Stimulated activated CD4-positive, alpha-beta T cell treated with anti-CD3 and anti-CD28 coated beads, Interleukin-2, amount 100 ng/mL, for 24 hours (primary cell): ENCODE data around the gene GMNC.
A peak's percentile ranks its signal among the peaks of the same experiment; 100 is the strongest.

Experiments used
- DNase-seq, 2 donors: peaks; one replicate each; pipeline ENCODE4 v3.0.0-alpha.2; 2020

Gene GMNC

GRCh38 chr3:190847436-190847835, 15.1 kb downstream of the GMNC start:
- no peak for DNase-seq

DNA sequence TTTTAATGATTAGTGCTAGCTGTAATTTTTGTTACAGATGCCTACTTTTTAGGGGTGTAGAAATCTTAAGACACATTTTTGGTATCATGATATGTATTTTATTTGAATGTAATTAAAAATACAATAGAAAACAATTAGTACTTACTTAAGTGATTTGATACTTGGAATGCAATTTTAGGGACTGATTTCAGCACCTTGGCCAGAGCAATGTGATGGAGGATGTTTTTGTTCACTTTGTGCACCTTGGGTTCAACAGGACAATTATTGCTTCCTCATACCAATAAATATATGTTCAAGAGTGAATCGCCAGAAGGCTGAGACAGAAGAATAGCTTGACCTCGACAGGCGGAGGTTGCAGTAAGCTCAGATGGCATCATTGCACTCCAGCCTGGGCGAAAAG, 22.3 kb downstream of the GMNC start:
- no peak for DNase-seq

DNA sequence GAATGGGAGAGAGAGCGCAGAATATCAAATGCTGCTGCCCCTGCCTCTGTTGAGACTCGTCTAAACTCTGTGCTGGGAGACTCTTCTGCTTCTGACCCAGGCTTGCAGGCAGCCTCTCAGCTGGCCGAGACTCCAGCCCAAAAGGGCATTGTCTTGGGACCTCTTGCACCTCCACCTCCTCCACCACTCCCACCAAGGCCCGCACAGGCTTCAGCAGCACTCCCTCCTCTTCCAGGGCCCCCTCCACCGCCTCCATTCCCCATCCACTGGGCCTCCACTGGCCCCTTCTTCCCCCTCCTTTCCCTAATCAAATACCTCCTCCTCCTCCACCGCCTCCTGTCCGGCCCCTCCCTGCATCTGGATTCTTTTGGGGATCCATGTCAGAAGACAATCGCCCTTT, 31.3 kb downstream of the GMNC start:
- DNase-seq, result no peak

- no peak for DNase-seq
These were observed 32.5 kb downstream of the GMNC start for GRCh38 chr3:190830031-190830430.

GRCh38 chr3:190826018-190826417, 36.5 kb downstream of the GMNC start:
- no peak for DNase-seq

DNA sequence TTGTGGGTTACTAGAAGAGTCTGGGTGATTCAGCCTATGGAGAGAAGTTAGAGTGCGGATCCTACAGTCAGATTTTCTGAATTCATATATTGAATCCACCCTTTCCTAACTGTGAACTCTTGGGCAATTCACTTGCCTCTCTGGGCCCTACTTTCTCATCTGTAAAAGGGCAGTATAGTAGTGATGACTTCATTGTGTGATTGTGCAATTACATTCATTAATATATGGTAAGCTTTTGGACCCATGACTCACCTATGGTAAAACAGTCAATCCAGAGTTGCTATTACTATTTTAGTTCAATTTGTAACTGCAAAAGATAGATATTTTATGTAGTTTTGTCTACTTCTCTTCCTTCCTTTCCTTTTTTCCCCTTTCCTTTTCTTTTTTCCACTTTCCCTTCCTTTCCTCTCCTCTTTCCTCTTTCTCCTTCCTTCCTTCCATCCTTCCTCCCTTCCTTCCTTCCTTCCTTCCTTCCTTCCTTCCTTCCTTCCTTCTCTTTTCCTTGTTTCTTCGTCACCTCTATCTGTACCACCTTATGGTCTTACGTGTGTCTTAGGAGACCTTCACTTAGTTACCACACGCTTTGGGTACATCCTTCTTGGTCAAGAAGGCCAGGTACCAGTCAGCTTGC, 37.0 kb downstream of the GMNC start:
- no peak for DNase-seq

- DNase-seq, result peak in 1 of 2 donors; percentile 2
These were observed 50.6 kb downstream of the GMNC start for GRCh38 chr3:190811775-190812480.

DNA sequence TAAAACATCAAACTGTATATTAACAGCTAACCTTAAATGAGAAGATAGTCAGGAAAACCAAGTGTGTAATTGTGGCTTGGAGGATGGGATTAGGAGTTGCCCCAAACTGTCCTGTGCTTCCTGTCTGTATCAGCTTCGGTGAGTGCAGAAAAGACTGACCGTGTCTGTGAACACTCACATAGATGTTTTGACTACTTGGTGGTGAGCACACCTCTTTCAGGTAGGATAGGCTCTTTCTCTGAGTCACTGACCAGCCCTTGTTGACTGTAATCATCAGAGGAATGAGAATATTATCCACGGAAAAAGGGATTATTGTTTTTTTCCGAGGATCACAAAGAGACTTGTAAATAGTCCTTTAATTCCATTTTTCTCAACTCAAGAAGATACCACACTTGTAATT, 51.5 kb downstream of the GMNC start:
- DNase-seq, result no peak

DNA sequence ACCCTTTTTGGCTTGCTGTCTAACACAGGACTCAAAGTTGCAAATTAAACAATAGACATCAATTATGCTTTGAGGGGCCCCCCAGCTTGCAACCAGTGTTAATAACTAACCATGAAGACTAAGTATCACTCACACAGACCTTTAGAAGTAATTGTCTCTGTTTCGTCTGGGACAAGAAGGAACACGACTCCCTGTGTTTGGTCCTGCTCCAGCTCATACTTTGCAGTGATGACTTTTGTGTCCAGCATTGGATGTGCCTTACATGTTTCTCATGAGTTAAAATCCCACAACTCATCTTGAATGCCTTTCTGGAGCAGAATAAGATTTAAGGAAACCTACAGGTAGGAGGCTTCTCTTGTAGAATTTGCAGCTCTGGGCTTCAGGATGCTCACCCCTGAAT, 53.1 kb downstream of the GMNC start:
- no peak for DNase-seq

GRCh38 chr3:190807719-190808375, 54.6 kb downstream of the GMNC start:
- no peak for DNase-seq
